Activated CD4-positive, CD25-positive, alpha-beta regulatory T cell treated with anti-CD3 and anti-CD28 coated beads, Interleukin-2, amount 50 U/mL, for 24 hours (primary cell): ENCODE data around the gene AGPAT3.

Experiments used
- ATAC-seq, 2 donors: fragments of 150-1000 bp; cut with Tn5 transposase; one replicate each; pipeline ENCODE4 v1.10.0; 2021; ENCODE audit warnings: mild to moderate bottlenecking in 1 of 2, moderate library complexity in 1 of 2

Gene AGPAT3

GRCh38 chr21:43981151-43981870 lies 116.3 kb downstream of the AGPAT3 start:
- ATAC-seq: no peak

DNA sequence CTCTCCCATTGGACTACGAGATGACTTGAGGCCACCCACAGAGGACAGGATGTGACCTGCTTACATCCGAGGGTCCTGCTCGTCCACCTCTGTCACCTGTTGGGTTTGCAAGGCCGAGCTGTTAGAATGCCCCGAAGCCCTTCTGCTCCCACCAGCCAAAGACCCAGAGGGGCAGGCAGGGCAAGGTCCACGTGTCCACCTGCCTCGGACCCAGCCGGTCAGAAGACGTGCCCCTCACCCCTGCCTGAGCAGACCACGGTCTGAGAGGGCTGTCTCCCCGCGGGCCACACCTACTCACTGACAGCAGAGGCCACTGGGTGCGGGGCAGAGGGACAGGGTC lies 116.8 kb downstream of the AGPAT3 start:
- ATAC-seq: no peak

DNA sequence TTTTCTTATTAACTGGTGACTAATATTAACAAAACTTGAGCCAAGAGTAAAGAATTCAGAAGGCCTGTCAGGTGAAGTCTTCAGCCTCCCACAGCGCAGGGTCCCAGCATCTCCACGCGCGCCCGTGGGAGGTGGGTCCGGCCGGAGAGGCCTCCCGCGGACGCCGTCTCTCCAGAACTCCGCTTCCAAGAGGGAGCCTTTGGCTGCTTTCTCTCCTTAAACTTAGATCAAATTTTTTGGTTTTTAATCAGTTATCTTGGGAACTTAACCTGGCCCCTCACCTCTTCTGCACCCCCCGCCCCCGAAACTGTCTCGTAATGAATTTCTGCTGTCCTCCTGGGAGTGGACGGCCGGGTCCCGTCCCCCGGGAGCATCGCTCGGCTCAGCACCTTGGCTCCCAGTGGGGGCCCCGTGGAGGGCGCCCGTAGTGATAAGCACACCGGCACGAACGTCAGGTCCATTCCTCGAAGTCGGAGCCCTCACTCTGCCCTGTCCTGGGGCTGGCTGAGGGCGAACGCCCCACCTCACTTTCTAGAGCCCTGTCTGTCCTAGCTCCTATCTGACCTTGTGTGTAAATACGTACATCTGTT lies 117.6 kb downstream of the AGPAT3 start:
- no peak for ATAC-seq

- ATAC-seq: no peak
These were observed 118.4 kb downstream of the AGPAT3 start for GRCh38 chr21:43983390-43983789.

- ATAC-seq: no peak
These were observed 118.9 kb downstream of the AGPAT3 start for GRCh38 chr21:43983860-43984420.

DNA sequence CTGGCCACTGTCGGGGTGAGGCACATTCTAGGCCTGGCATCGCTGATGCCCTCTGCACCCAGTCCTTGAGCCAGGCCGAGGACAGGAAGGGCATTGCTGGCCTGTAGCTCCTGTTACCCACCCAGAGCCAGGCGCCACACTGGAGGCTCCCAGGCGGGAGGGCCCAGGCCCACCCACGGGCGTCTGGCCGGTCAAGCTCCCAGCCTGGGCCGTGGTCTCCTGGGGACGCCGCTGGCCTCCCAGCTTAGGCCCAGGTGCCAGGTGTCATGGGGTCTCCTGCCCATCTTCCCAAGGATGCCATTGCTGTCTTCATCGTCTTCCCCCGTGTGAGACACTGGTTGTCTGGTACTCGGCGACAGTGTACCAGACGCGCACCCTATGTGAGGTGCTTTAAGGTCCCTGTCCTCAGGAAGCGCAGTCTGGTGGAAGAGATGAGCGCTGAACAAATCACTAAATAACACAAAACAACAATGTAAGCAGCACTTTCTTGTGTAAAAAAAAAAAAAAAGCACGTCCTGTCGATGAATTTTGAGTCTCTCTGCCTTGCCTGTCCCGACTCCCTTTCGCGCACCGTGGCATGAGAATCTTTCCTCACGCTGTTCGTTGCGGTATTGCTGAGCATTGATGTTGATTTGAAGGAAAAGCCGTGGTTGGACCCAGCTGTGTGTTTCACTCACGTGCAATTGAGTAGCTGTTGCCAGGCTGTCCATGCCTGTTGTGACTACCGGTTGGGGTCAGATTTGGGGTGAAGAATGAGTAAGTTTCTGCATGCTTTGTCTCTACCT lies 120.1 kb downstream of the AGPAT3 start:
- peak; percentile 9 to 51 for ATAC-seq

GRCh38 chr21:43985690-43986251 lies 120.7 kb downstream of the AGPAT3 start:
- ATAC-seq: no peak

- no peak for ATAC-seq
These were observed 121.8 kb downstream of the AGPAT3 start for GRCh38 chr21:43986544-43987451.

GRCh38 chr21:43987509-43987908 lies 122.5 kb downstream of the AGPAT3 start:
- no peak for ATAC-seq

GRCh38 chr21:43988016-43988415 lies 123.0 kb downstream of the AGPAT3 start:
- ATAC-seq: no peak

DNA sequence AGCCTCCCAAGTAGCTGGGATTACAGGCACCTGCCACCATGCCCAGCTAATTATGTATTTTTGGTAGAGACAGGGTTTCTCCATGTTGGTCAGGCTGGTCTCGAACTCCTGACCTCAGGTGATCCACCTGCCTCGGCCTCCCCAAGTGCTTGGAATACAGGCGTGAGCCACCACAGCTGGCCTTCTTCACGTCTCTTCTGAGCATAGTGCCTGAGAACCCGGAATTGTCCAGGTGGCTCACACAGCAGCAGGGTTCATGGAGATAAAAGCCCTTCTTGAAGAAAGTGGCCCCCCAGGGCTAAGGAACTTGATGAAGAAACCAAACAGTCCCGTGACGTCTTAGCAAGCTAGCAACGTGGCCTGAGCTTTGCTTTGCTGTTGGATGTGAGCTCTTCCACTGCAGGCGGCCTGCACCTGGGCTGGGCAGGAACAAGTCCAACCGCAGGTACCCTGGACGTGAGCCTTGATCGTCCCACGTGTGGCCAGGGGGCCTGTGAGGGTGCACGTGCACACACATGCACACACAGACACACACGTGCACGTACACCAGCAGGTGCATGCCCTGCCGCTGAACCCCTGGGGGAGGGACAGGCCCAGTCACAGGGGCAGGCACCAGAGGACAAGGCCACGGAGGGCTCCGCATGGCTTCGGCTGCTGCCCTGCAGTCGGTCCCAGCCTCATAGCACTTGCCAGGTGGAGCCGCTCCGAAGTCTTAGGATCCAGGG lies 123.6 kb downstream of the AGPAT3 start:
- ATAC-seq: no peak

- no peak for ATAC-seq
These were observed 124.4 kb downstream of the AGPAT3 start for GRCh38 chr21:43989401-43989800.

DNA sequence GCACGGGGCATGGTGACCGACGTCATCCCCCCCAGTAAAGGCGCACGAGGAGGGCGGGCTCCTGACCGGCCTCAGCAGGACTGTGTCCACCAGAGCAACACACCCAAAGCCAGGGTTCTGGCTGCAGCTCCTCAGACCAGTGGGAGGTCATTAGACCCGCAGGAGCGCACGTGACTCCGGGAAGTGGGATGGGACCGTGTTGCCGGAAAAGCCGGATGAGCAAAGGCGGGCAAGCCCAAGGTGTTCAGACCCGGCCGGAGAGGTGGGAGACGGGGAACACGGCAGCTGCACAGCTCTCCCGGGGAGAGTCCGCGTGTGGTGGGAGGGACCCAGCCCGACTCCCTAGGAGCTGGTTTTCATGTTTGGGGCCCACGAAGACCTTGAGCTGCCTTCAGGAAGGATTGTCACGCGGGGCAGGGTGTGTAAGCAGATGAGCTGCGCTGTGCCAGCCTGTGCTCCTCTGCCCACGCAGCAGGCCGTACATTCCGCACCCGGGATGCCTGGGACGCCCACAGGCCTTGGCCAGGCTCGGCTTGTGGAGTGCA lies 126.5 kb downstream of the AGPAT3 start:
- no peak for ATAC-seq

- ATAC-seq: no peak
These were observed 127.1 kb downstream of the AGPAT3 start for GRCh38 chr21:43992121-43992520.

GRCh38 chr21:43993420-43993934 lies 128.5 kb downstream of the AGPAT3 start:
- no peak for ATAC-seq

DNA sequence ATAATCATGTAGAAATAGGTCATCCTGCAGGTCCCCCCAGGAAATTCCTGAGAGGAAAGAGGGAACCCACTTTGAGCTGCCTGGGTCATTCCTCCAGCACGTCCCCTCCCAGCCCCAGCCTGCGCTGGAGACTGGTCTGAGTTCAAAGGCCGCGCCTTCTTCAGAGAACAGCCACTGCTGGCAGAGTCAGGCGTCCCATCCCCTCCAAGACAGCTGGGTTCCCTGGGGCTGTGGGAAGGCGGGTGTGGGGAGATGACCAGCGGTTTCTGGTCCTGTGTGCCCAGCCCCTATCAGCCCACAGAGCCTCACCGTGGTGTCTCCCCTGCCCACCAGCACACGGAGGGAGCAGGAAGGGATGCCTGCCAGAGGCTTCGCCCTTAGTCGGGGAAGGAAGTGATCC lies 129.1 kb downstream of the AGPAT3 start:
- ATAC-seq: no peak

GRCh38 chr21:43994646-43995045 lies 129.6 kb downstream of the AGPAT3 start:
- no peak for ATAC-seq

DNA sequence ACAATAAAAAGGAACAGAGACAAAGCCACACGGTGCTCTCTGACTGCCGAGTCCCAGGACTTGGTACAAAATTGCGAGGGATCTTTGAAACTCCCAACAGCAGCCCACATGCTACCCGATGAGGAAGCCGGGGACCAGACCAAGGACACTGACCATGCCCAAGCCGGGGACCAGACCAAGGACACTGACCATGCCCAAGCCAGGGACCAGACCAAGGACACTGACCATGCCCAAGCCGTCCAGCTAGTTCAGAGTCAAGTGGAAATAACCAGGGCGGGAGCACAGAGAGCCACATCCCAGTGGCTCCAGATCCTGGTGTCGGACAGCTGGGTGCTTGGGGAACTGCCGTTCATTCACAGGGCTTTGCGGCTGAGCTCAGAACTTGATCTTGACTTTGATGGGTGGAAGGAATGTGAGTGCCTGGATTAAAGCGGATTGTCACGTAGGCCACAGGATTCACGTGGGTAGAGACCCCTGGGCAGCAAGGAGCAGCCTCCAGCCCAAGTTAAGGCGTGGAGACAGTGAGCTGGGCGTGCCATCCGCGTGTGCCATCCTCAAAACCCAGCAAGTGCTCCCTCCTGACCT lies 130.6 kb downstream of the AGPAT3 start:
- ATAC-seq: no peak

DNA sequence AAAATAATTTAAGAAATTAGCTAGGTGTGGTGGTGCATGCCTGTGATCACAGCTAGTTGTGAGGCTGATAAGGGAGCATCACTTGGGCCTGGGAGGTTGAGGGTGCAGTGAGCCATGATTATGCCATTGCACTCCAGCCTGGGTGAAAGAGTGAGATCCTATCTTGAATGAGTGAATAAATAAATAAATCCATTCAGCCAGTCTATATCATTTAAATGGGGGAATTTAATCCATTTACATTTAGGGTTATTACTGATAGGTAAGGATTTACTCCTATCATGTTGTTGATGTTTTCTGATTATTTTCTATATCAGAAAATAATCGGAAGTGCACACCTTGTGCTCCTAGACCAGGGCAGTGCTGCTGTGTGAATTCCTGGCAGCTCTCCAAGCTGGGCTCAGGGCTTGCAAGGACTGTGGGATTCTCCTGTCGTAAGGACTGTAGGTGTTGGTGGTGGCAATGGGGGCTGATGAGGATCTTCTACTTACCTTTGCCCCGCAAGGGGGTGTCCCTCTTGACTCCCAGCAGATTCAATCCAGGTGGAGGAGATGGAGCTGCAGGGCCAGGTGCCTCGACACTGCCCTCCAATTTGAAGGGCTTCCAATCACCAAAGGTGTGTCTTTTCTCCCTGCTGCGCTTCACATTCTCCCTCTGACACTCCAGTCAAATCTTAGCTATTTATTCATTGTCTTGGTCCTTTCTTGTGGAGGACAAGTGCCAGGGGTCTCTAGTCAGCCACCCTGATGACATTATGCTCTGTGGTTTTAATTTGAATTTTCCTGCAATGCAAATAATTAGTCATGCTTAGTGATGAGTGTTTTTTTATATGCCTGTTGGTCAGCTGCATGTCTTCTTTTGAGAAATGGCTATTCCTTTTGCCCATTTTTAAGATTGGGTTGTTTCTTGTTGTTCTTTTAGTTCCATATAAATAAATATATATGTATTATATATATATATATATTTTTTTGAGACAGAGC lies 133.0 kb downstream of the AGPAT3 start:
- no peak for ATAC-seq
